GM19328 (cell line): ENCODE data around the gene HAX1.

Experiments used
- ATAC-seq: cut with Tn5 transposase; IDR thresholded peaks from one replicate; pipeline ENCODE4 v1.9.1; 2021; ENCODE audit warnings: mild to moderate bottlenecking, moderate library complexity; ENCODE audit not compliant: unreplicated experiment

The HAX1 gene

DNA sequence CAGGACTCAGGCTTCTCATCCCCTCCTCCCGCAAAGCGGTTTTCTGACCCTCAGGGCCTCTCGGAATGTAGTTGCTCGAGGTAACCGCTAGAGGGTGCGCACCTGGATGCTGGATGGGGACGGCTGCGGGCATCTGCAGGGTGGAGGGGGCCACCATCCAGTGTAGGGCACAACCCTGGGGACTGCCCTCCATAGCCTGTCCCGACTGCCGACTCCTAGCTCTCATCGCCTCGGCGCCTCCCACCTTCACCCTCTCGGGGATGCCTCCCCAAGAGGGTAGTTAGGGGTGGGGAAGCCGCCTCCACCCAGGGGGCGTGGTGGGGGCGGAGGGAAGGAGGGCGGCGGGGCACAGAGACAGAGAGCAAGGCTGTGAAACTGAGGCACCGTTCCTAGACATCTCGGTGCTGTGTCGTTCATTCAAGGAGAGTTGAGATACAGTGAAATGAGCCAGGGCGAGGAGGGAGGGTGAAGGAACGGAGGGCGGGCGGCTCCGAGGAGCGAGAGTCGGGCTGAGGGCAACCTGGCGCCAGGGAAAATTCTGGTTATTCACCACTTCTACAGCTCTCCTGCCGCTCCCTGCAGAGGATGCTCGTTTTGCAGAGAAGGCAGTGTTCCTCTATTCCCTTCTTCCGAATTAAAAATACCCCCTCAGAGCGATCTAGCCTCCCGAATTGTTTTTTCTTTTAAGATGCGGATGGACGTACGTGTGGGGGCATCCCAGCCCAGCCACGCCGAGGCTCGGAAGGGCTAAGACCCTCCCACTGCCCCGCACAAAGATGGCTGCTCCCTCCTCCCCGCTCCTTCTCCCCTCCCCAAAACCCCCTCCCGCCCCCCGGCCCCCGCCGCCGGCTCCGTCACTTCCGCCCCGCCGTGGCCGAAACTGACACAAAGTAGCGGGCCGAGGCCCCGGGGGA lies 52.5 kb downstream of the HAX1 start, which contains the start of gene ATP8B2:
Gene ATP8B2 (plus strand): TSS at position 857 of the 914 bp plus-strand sequence. CDS start 2,617 bp downstream, outside the sequence.
- peak; percentile 42 for ATAC-seq
